GM12878 (cell line): ENCODE results near the gene NCAM1. TPM values are rescaled to one million over a fixed set of nuclear protein-coding genes. Genes with fewer than 3 reads are reported as not detected.

ENCODE experiments used
- ATAC-seq: fragments of 200-7000 bp; cut with Tn5 transposase; 3 replicates; pipeline ENCODE4 v1.9.1; 2020; ENCODE audit warnings: mild to moderate bottlenecking, moderate library complexity
- BruUV-seq: library from RNA; stranded (reverse); fragments of 400-500 nt; replicated peaks from 2 replicates; lab custom pipeline; 2021; lab: Mats Ljungman, UMichigan
- CTCF ChIA-PET: fragments of 300-600 bp; sonication (Branson Sonifier 250); formaldehyde crosslinking; extraction: SDS; loops from one replicate; lab custom pipeline; 2021; ENCODE audit warnings: inconsistent platforms; lab: Yijun Ruan, JAX
- POLR2A ChIA-PET: fragments of 350-600 bp; formaldehyde crosslinking; extraction: SDS; loops from one replicate; lab custom pipeline; 2021; ENCODE audit warnings: inconsistent platforms; lab: Charles Lee
- RAD21 ChIA-PET: fragments of 300-600 bp; sonication (Branson Sonifier 250); formaldehyde crosslinking; loops from one replicate; lab custom pipeline; 2023; ENCODE audit warnings: antibody characterized with exemption; ENCODE audit not compliant: unreplicated experiment; lab: Charles Lee
- SMC1A ChIA-PET: fragments of 300-600 bp; sonication (Branson Sonifier 250); formaldehyde crosslinking; loops from one replicate; lab custom pipeline; 2023; ENCODE audit not compliant: unreplicated experiment, uncharacterized antibody; lab: Charles Lee
- DNase-seq: peaks from one replicate; pipeline ENCODE4 v3.0.0-alpha.2; 2011; ENCODE audit warnings: low read depth, low spot score
- FAIRE-seq: peaks from 3 replicates; lab custom pipeline; 2011; peaks lifted over from hg19 to GRCh38; lab: Jason Lieb, UNC
- H2AFZ ChIP-seq: 2 replicates; pipeline ENCODE4 v1.6.0; 2011; ENCODE audit warnings: low read depth, low read length, control low read depth; ENCODE audit not compliant: control insufficient read depth
- H3K27ac ChIP-seq: 2 replicates; pipeline ENCODE4 v1.5.1; 2011; ENCODE audit warnings: control low read depth; ENCODE audit not compliant: control insufficient read depth, insufficient read depth
- H3K27me3 ChIP-seq, 2 experiments: replicated peaks in 1 of 2; 2 replicates each; pipeline versions ENCODE4 v1.6.0 to v1.6.1; 2011; ENCODE audit warnings: low read length in 1 of 2; ENCODE audit not compliant: control insufficient read depth in 2 of 2, insufficient read depth in 2 of 2
- H3K36me3 ChIP-seq, 2 experiments: 2 replicates each; pipeline ENCODE4 v1.5.1; 2011; ENCODE audit warnings: low read length in 1 of 2; ENCODE audit not compliant: control insufficient read depth in 2 of 2, insufficient read depth in 2 of 2
- H3K4me1 ChIP-seq: 2 replicates; pipeline ENCODE4 v1.6.1; 2011; ENCODE audit warnings: mild to moderate bottlenecking, low read length, moderate library complexity, mixed read lengths; ENCODE audit not compliant: control insufficient read depth, insufficient read depth
- H3K4me2 ChIP-seq: 2 replicates; pipeline ENCODE4 v1.6.0; 2011; ENCODE audit warnings: control low read depth; ENCODE audit not compliant: control insufficient read depth, insufficient read depth
- H3K4me3 ChIP-seq: fragments of 200-600 bp; sonication (generic); 2 replicates; pipeline ENCODE4 v1.5.1; 2016
- H3K79me2 ChIP-seq: 2 replicates; pipeline ENCODE4 v1.6.0; 2011; ENCODE audit warnings: low read length; ENCODE audit not compliant: control insufficient read depth, insufficient read depth
- H3K9ac ChIP-seq: 2 replicates; pipeline ENCODE4 v1.8.0; 2011; ENCODE audit warnings: low read length, control low read depth, mixed read lengths; ENCODE audit not compliant: control insufficient read depth, insufficient read depth
- H3K9me3 ChIP-seq: replicated peaks from 3 replicates; pipeline ENCODE4 v1.5.1; 2011; ENCODE audit warnings: mild to moderate bottlenecking, low read length; ENCODE audit not compliant: control insufficient read depth, insufficient read depth
- H4K20me1 ChIP-seq: 2 replicates; pipeline ENCODE4 v1.6.0; 2011; ENCODE audit not compliant: control insufficient read depth, insufficient read depth
- CBX3 ChIP-seq: fragments of 200-600 bp; sonication (generic); IDR thresholded peaks from 2 replicates; pipeline ENCODE4 v1.6.1; 2016; ENCODE audit warnings: low read depth, borderline replicate concordance
- FOXM1 ChIP-seq: IDR thresholded peaks from 2 replicates; pipeline ENCODE4 v1.6.1; 2012; ENCODE audit warnings: low read depth, mild to moderate bottlenecking, inconsistent platforms, low read length, moderate library complexity
- MTA3 ChIP-seq: IDR thresholded peaks from 2 replicates; pipeline ENCODE4 v1.6.1; 2012; ENCODE audit warnings: low read length, inconsistent platforms, borderline replicate concordance
- NR2C2 ChIP-seq: IDR thresholded peaks from 2 replicates; pipeline ENCODE4 v1.6.1; 2011; ENCODE audit warnings: borderline replicate concordance, low read depth; ENCODE audit not compliant: control insufficient read depth, insufficient read length
- POLR2AphosphoS2 ChIP-seq: IDR thresholded peaks from 2 replicates; pipeline ENCODE4 v1.6.1; 2011; ENCODE audit warnings: low read depth, mild to moderate bottlenecking, low read length, improper control_type of control experiment, moderate library complexity
- RELA ChIP-seq: fragments of 450-650 bp; IDR thresholded peaks from 2 replicates; pipeline ENCODE4 v1.8.0; 2014; ENCODE audit warnings: borderline replicate concordance; ENCODE audit not compliant: partially characterized antibody
- SMAD1 ChIP-seq: fragments of 450-650 bp; IDR thresholded peaks from 2 replicates; pipeline ENCODE4 v1.6.1; 2018; ENCODE audit warnings: mild to moderate bottlenecking, low read depth; ENCODE audit not compliant: partially characterized antibody
- SPI1 ChIP-seq: IDR thresholded peaks from 2 replicates; pipeline ENCODE4 v1.6.1; 2011; ENCODE audit warnings: low read depth, mild to moderate bottlenecking, low read length, moderate library complexity, borderline replicate concordance; ENCODE audit not compliant: insufficient read depth
- TCF12 ChIP-seq: IDR thresholded peaks from 2 replicates; pipeline ENCODE4 v1.6.1; 2011; ENCODE audit warnings: low read depth, mild to moderate bottlenecking, low read length
- YBX1 ChIP-seq: fragments of 450-650 bp; IDR thresholded peaks from 2 replicates; pipeline ENCODE4 v1.6.1; 2016; ENCODE audit warnings: antibody characterized with exemption
- ZNF274 ChIP-seq: IDR thresholded peaks from one replicate; pipeline ENCODE4 v1.8.0; 2011; ENCODE audit not compliant: insufficient read length, insufficient read depth
- ZNF384 ChIP-seq: IDR thresholded peaks from 2 replicates; pipeline ENCODE4 v1.6.1; 2012; ENCODE audit warnings: low read depth, mild to moderate bottlenecking, low read length, improper control_type of control experiment, borderline replicate concordance
- ZZZ3 ChIP-seq: IDR thresholded peaks from 2 replicates; pipeline ENCODE4 v1.6.1; 2011; ENCODE audit warnings: low read depth; ENCODE audit not compliant: control insufficient read depth, insufficient read length
- WGBS: methylation state at CpG from one replicate; pipeline ENCODE4 v1.1.6; 2016; ENCODE audit warnings: low lambda C conversion rate; ENCODE audit not compliant: insufficient replicate concordance, insufficient coverage; ENCODE audit errors: missing lambda C conversion rate; 5-methylcytosine and 5-hydroxymethylcytosine counted together
- in situ Hi-C: fragments of 300-500 bp; cut with MboI; formaldehyde crosslinking; loops from 9 replicates; pipeline ENCODE4 v1.14.3; 2018; ENCODE audit warnings: mixed read lengths
- intact Hi-C: fragments of 100-400 bp; cut with micrococcal nuclease; formaldehyde crosslinking; loops from one replicate; pipeline ENCODE4 v1.14.2; 2022; ENCODE audit not compliant: unreplicated experiment
- polyA plus RNA-seq, 11 experiments: library from polyadenylated mRNA; depleted of rRNA in 4 of 11; unstranded in 6 of 11; stranded (reverse) in 5 of 11; fragments of >200 nt; fragmentation: Nextera tagmentation in 4 of 11; fragmentation: Illumina TruSeq in 1 of 11; extraction: Ambion mirVana in 4 of 11; extraction: Trizol in 1 of 11; gene quantifications; 1 replicate in 1 of 11; 2 replicates in 10 of 11; pipeline versions ENCODE4 v1.2.1 to v1.2.3, GENCODE V29; 2011 to 2016; ENCODE audit warnings: inconsistent platforms in 2 of 11, missing spikeins in 2 of 11, low read depth in 1 of 11
- total RNA-seq, 4 experiments: library from RNA; depleted of rRNA in 3 of 4; stranded (reverse); fragments of >200 nt in 3 of 4; fragmentation: Illumina TruSeq in 1 of 4; extraction: Trizol in 1 of 4; gene quantifications; 2 replicates each; pipeline versions ENCODE4 v1.2.1 to v1.2.3, GENCODE V29; 2013 to 2021
- TF ChIP-seq, protein P1 (sequence below): fragments of 450-650 bp; IDR thresholded peaks from 2 replicates; pipeline ENCODE4 v1.6.1; 2016; ENCODE audit warnings: mild to moderate bottlenecking
- TF ChIP-seq, protein P2 (sequence below): IDR thresholded peaks from 2 replicates; pipeline ENCODE4 v1.6.1; 2011; ENCODE audit warnings: borderline replicate concordance, low read depth, mild to moderate bottlenecking, moderate library complexity, mixed read lengths, low read length; ENCODE audit not compliant: insufficient read depth; ENCODE audit errors: extremely low read length

The NCAM1 gene
- total and polyA plus RNA-seq, 10 of the 15 experiments (the other 5 are each of a cell fraction or from before 2014, with no cell fraction given): 0.10 to 0.23 (median 0.11) TPM; not detected in 7

GRCh38 chr11:113110046-113110445, 148.8 kb downstream of the NCAM1 start:
- Histone ChIP-seq H2AFZ (no peak overlapping the region), H3K9me3 (no peaks in the 10 kb centered on the region), H3K36me3 (no peaks in the 10 kb centered on the region), H4K20me1 (no peaks in the 10 kb centered on the region), H3K79me2 (no peaks in the 10 kb centered on the region), H3K4me2 (no peak overlapping the region), H3K27me3 (no peaks in the 10 kb centered on the region), H3K4me3 (no peak overlapping the region), H3K9ac (no peak overlapping the region), H3K27ac (no peak overlapping the region), H3K4me1 (no peaks in the 10 kb centered on the region)
- no peak for FAIRE-seq
- POLR2A ChIA-PET: no interaction called here
- no peak for ATAC-seq
- CTCF ChIA-PET: no interaction called here
- WGBS: 5% methylated on average over 1 of the region's 1 CpG
- in situ Hi-C loops: no loop called here
- intact Hi-C loops: loop anchor here (5.0 kb wide), 1 partner anchor 177 kb away; no protein-coding TSS in a partner anchor
- RAD21 ChIA-PET: no interaction called here
- BruUV-seq: no TSS peak
- no peak for DNase-seq
- no peak for TF ChIP-seq CBX3
- SMC1A ChIA-PET: no interaction called here

GRCh38 chr11:113111156-113111555, 149.9 kb downstream of the NCAM1 start:
- no peak for DNase-seq
- ChIA-PET SMC1A (no interaction called here), POLR2A (no interaction called here)
- no TSS peak for BruUV-seq
- Histone ChIP-seq H2AFZ (no peak overlapping the region), H3K9ac (no peak overlapping the region)
- TF ChIP-seq ZNF384 (no peak), FOXM1 (no peak), NR2C2 (no peak), POLR2AphosphoS2 (no peak), RELA (no peak), TCF12 (no peak), SPI1 (no peak), SMAD1 (no peak), MTA3 (no peak), YBX1 (no peak), ZZZ3 (no peak), ZNF274 (no peak)
- TF ChIP-seq, protein P1, sequence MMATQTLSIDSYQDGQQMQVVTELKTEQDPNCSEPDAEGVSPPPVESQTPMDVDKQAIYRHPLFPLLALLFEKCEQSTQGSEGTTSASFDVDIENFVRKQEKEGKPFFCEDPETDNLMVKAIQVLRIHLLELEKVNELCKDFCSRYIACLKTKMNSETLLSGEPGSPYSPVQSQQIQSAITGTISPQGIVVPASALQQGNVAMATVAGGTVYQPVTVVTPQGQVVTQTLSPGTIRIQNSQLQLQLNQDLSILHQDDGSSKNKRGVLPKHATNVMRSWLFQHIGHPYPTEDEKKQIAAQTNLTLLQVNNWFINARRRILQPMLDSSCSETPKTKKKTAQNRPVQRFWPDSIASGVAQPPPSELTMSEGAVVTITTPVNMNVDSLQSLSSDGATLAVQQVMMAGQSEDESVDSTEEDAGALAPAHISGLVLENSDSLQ: no peak
- TF ChIP-seq, protein P2, sequence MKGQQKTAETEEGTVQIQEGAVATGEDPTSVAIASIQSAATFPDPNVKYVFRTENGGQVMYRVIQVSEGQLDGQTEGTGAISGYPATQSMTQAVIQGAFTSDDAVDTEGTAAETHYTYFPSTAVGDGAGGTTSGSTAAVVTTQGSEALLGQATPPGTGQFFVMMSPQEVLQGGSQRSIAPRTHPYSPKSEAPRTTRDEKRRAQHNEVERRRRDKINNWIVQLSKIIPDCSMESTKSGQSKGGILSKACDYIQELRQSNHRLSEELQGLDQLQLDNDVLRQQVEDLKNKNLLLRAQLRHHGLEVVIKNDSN: no peak
- TF ChIP-seq, all 136 proteins: peak for 0
- no peaks in the 10 kb centered on the region for H3K4me1 ChIP-seq
- H3K27ac ChIP-seq: no peak overlapping the region
- 19% methylated on average over 2 of the region's 2 CpGs for WGBS
- H3K4me2 ChIP-seq: no peak overlapping the region
- H3K79me2 ChIP-seq: no peaks in the 10 kb centered on the region
- in situ Hi-C loops (no loop called here), intact Hi-C loops (loop anchor here (5.0 kb wide), 1 partner anchor 176 kb away; no protein-coding TSS in a partner anchor)
- H3K36me3 ChIP-seq: no peaks in the 10 kb centered on the region
- no peaks in the 10 kb centered on the region for H3K9me3 ChIP-seq
- H4K20me1 ChIP-seq: no peaks in the 10 kb centered on the region
- H3K4me3 ChIP-seq: no peak overlapping the region
- RAD21 ChIA-PET: no interaction called here
- ATAC-seq (no peak), FAIRE-seq (no peak)
- CTCF ChIA-PET: no interaction called here
- peaks cover 0 to under 1% of the 10 kb centered on the region in 2 experiments; a peak in 1 of 4 replicates for H3K27me3 ChIP-seq
